Measurements from ENCODE around the gene NR2F1.

The NR2F1 gene

DNA sequence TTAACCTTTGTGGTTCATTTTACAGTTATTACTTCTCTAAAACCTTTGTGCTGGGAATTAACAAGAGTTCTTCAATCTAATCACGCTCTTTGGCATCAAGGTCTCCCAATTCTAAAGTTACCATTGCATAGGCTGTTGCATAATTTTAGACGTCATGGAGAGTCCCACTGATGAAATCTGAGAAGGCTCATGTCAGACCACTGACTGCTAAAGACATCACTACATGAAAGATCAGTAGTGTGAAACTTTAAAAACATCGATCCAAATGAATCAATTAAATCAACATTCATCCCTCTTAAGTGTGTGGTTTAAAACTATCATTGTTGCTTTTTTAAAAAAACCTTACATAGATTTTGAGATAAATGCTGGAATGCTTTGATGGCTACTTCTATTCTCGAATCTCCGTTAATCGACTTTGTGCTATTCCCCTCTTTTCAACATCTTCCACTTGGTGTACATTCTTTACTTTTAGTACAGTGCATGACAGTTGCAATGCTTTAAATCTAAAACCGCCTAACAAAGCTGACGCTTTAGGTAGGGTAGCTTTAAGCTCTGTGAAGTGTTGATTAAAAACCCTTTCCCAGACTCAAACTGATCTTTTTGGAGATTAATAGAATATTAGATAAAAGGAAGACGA lies 33.6 kb downstream of the NR2F1 start:
- TF ChIP-seq ZFP3 (CRISPR knock-in tag; IDR thresholded peaks at IDR 0.05) = no peak
- ATAC-seq = no peak

DNA sequence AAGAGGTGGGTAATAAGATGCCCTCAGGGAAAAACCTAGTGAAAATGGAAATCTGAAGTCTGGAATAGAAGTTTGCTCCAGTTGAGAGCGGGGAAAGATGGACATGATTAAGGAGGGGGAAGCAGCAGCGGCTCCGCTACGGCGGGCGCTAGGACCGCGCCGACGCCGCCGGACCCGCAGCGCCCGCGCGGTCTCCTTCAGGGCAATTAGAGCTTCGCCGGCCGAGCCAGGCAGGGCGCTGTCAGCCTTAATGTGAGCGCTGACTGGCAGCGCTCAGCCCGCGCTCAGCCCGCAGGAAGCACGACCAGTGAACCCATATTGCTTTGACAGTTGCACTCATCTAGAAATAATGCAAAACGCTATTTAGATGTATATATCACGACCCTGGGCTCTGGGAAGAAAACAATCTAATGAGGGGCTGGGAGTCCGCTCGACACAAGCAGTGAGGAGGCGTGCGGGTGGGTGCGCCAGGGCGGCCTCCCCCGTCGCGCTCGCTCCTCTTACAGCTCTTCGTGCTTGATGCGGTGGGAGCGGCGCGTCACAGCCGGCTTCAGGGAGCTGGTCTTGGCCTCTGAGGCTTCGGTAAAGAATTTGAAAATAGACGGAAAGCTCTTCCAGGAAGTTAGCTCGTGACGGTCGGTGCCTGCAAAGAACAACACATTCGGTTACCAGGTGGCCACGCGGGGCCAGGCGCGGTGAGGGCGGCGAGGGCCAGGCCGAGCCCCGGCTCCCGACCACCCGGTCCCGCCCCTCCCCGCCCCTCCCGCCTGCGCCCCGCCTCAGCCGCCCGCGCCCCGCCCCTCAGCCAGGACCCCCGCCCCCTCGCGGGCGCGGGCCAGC lies 37.7 kb downstream of the NR2F1 start:
- TF ChIP-seq TOX (CRISPR knock-in tag; IDR thresholded peaks at IDR 0.05; ENCODE audit: borderline replicate concordance) (no peak), ZNF8 (CRISPR knock-in tag; IDR thresholded peaks at IDR 0.05) (0 out of 2 replicates have a peak, but pooled peaks have one; percentile 17)
- TF ChIP-seq, protein P1, sequence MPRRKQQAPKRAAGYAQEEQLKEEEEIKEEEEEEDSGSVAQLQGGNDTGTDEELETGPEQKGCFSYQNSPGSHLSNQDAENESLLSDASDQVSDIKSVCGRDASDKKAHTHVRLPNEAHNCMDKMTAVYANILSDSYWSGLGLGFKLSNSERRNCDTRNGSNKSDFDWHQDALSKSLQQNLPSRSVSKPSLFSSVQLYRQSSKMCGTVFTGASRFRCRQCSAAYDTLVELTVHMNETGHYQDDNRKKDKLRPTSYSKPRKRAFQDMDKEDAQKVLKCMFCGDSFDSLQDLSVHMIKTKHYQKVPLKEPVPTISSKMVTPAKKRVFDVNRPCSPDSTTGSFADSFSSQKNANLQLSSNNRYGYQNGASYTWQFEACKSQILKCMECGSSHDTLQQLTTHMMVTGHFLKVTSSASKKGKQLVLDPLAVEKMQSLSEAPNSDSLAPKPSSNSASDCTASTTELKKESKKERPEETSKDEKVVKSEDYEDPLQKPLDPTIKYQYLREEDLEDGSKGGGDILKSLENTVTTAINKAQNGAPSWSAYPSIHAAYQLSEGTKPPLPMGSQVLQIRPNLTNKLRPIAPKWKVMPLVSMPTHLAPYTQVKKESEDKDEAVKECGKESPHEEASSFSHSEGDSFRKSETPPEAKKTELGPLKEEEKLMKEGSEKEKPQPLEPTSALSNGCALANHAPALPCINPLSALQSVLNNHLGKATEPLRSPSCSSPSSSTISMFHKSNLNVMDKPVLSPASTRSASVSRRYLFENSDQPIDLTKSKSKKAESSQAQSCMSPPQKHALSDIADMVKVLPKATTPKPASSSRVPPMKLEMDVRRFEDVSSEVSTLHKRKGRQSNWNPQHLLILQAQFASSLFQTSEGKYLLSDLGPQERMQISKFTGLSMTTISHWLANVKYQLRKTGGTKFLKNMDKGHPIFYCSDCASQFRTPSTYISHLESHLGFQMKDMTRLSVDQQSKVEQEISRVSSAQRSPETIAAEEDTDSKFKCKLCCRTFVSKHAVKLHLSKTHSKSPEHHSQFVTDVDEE (CRISPR knock-in tag; IDR thresholded peaks at IDR 0.05) = 0 out of 2 replicates have a peak, but pooled peaks have one; percentile 33
- ATAC-seq = peak; percentile 86

DNA sequence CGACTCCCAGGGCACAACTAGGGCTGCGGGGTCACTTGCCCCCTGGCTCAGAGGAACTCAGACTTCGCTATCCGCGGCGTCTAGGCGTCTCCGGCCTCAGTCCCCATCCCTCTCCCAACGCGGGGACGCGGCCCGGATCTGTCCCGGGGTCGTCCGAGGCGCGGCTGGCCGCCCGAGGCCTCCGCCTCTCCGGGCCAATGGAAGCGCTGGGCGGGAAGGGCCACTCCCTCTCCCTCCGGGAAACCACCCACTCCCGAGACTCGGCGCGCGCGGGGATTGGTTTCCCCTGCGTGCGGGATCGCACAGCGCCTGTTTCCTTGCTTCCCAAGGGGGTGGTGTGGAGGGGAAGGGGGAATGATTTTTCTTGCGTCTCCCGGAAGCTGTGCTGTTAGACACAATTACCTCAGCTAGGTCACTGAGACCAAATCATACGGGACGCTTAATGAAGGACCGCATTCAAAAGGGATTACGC lies 38.3 kb downstream of the NR2F1 start:
- ATAC-seq = peak; percentile 91
- TF ChIP-seq TOX (CRISPR knock-in tag; IDR thresholded peaks at IDR 0.05; ENCODE audit: borderline replicate concordance) (no peak), ZFP3 (CRISPR knock-in tag; IDR thresholded peaks at IDR 0.05) (0 out of 2 replicates have a peak, but pooled peaks have one; percentile 14), ZNF8 (CRISPR knock-in tag; IDR thresholded peaks at IDR 0.05) (no peak)
- TF ChIP-seq, protein P2, sequence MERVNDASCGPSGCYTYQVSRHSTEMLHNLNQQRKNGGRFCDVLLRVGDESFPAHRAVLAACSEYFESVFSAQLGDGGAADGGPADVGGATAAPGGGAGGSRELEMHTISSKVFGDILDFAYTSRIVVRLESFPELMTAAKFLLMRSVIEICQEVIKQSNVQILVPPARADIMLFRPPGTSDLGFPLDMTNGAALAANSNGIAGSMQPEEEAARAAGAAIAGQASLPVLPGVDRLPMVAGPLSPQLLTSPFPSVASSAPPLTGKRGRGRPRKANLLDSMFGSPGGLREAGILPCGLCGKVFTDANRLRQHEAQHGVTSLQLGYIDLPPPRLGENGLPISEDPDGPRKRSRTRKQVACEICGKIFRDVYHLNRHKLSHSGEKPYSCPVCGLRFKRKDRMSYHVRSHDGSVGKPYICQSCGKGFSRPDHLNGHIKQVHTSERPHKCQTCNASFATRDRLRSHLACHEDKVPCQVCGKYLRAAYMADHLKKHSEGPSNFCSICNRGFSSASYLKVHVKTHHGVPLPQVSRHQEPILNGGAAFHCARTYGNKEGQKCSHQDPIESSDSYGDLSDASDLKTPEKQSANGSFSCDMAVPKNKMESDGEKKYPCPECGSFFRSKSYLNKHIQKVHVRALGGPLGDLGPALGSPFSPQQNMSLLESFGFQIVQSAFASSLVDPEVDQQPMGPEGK (CRISPR knock-in tag; IDR thresholded peaks at IDR 0.05; ENCODE audit: borderline replicate concordance) = peak; percentile 44; the same call in 1 of the 2 replicates
- TF ChIP-seq, protein P1 (CRISPR knock-in tag; IDR thresholded peaks at IDR 0.05) = peak; percentile 95

DNA sequence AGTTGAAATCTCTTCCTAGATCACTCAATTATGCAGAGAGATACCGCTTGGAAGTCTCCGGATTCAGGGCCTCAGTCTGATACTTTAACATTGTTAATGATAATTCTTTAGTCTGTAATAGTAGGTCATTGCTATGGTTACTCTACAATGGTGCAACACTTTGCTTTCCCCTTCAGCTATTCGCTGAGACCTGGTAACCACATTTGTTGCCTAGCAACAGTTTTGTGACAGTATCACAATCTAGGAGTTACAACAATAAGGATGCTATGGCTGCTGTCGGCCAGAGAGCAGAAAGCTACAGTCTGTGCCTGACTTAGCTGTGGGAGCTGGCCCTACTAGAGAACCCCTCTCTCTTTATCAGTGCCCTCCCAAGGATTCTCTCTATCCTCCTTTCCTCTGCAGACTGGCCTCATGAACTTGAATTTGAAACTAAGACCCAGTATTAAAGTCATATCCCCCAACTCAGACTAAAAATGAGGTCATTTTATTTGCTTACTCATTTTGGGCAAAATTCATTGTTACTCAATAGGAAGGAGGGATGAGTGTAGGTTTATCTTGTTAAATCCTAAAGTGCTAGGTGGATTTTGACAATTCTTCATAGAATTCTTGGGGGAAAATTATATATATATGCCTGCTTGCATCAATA lies 39.3 kb downstream of the NR2F1 start:
- ATAC-seq = peak; percentile 60
- TF ChIP-seq ZNF70 (CRISPR knock-in tag; IDR thresholded peaks at IDR 0.05) (0 out of 2 replicates have a peak, but pooled peaks have one; percentile 47), ISL1 (CRISPR knock-in tag; IDR thresholded peaks at IDR 0.05) (no peak)

DNA sequence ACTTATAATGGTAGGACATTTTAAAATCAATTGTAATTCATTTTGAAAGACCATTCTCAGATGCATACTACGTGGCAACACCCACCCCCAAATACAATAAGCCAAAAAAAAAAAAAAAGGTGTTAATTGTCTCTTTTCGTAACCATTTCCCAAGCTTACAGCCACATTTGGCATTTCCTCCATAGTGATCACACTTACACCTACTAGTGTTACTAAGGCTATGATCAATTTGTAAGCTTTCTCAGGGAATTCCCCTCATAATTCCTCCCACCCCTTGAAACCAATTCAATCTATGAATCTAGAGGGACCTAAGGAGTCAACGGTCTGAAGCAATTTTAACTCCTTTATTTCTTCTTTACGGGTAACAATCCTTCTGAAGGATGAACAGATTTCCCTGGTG lies 40.1 kb downstream of the NR2F1 start:
- ATAC-seq = no peak
- TF ChIP-seq TCF4 (CRISPR knock-in tag; IDR thresholded peaks at IDR 0.05; ENCODE audit: borderline replicate concordance) (no peak), ISL1 (CRISPR knock-in tag; IDR thresholded peaks at IDR 0.05) (no peak), BACH2 (CRISPR knock-in tag; IDR thresholded peaks at IDR 0.05; ENCODE audit: borderline replicate concordance) (no peak), ZFP3 (CRISPR knock-in tag; IDR thresholded peaks at IDR 0.05) (no peak), ZC3H10 (CRISPR knock-in tag; IDR thresholded peaks at IDR 0.05) (no peak), ZNF8 (CRISPR knock-in tag; IDR thresholded peaks at IDR 0.05) (no peak), ZNF565 (CRISPR knock-in tag; conservative IDR thresholded peaks at IDR 0.05; ENCODE audit: low read depth) (no peak), PPARA (CRISPR knock-in tag; IDR thresholded peaks at IDR 0.05; ENCODE audit: borderline replicate concordance) (no peak), ARNTL (CRISPR knock-in tag; IDR thresholded peaks at IDR 0.05; ENCODE audit: borderline replicate concordance, low read depth) (no peak), RARB (CRISPR knock-in tag; IDR thresholded peaks at IDR 0.05) (no peak), TOX (CRISPR knock-in tag; IDR thresholded peaks at IDR 0.05; ENCODE audit: borderline replicate concordance) (no peak), CSDC2 (CRISPR knock-in tag; IDR thresholded peaks at IDR 0.05) (no peak)
- TF ChIP-seq, protein P2 (CRISPR knock-in tag; IDR thresholded peaks at IDR 0.05; ENCODE audit: borderline replicate concordance) = no peak
- TF ChIP-seq, protein P3, sequence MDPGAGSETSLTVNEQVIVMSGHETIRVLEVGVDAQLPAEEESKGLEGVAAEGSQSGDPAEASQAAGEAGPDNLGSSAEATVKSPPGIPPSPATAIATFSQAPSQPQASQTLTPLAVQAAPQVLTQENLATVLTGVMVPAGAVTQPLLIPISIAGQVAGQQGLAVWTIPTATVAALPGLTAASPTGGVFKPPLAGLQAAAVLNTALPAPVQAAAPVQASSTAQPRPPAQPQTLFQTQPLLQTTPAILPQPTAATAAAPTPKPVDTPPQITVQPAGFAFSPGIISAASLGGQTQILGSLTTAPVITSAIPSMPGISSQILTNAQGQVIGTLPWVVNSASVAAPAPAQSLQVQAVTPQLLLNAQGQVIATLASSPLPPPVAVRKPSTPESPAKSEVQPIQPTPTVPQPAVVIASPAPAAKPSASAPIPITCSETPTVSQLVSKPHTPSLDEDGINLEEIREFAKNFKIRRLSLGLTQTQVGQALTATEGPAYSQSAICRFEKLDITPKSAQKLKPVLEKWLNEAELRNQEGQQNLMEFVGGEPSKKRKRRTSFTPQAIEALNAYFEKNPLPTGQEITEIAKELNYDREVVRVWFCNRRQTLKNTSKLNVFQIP (CRISPR knock-in tag; IDR thresholded peaks at IDR 0.05; ENCODE audit: borderline replicate concordance, low read depth) = no peak
- TF ChIP-seq, protein P4, sequence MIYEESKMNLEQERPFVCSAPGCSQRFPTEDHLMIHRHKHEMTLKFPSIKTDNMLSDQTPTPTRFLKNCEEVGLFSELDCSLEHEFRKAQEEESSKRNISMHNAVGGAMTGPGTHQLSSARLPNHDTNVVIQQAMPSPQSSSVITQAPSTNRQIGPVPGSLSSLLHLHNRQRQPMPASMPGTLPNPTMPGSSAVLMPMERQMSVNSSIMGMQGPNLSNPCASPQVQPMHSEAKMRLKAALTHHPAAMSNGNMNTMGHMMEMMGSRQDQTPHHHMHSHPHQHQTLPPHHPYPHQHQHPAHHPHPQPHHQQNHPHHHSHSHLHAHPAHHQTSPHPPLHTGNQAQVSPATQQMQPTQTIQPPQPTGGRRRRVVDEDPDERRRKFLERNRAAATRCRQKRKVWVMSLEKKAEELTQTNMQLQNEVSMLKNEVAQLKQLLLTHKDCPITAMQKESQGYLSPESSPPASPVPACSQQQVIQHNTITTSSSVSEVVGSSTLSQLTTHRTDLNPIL (CRISPR knock-in tag; IDR thresholded peaks at IDR 0.05; ENCODE audit: low read depth) = no peak

All from SK-N-SH treated with all-trans-retinoic acid at 6 μM for 48 hours (cell line).